ENCODE measurements around the gene LRRC1.

The LRRC1 gene

GRCh38 chr6:53858196-53858595 is 63.4 kb downstream of the LRRC1 start:
- H3K9me3 ChIP-seq: no peaks in the 10 kb centered on the region
- no peak for TF ChIP-seq CTCF (IDR thresholded peaks at IDR 0.05)
- H3K4me3 ChIP-seq (ENCODE audit: low read depth in 1 of 2, low read length in 1 of 2): no peak overlapping the region
- no peaks in the 10 kb centered on the region for H3K27me3 ChIP-seq
- H3K27ac ChIP-seq: no peak overlapping the region
- H3K4me1 ChIP-seq (ENCODE audit: control insufficient read depth in 1 of 2, insufficient read depth in 1 of 2, low read depth in 1 of 2, low read length in 1 of 2): no peaks in the 10 kb centered on the region
- no peaks in the 10 kb centered on the region for H3K36me3 ChIP-seq

GRCh38 chr6:53858913-53859312 is 64.1 kb downstream of the LRRC1 start:
- Histone ChIP-seq H3K27ac (no peak overlapping the region), H3K9me3 (no peaks in the 10 kb centered on the region), H3K36me3 (no peaks in the 10 kb centered on the region), H3K4me3 (ENCODE audit: low read depth in 1 of 2, low read length in 1 of 2) (no peak overlapping the region), H3K4me1 (ENCODE audit: control insufficient read depth in 1 of 2, insufficient read depth in 1 of 2, low read depth in 1 of 2, low read length in 1 of 2) (no peaks in the 10 kb centered on the region), H3K27me3 (no peaks in the 10 kb centered on the region)
- no peak for TF ChIP-seq CTCF (IDR thresholded peaks at IDR 0.05)

- no peak overlapping the region for H3K4me3 ChIP-seq (ENCODE audit: low read depth in 1 of 2, low read length in 1 of 2)
- peaks cover 0 to 4% of the 10 kb centered on the region in 2 experiments for H3K4me1 ChIP-seq (ENCODE audit: control insufficient read depth in 1 of 2, insufficient read depth in 1 of 2, low read depth in 1 of 2, low read length in 1 of 2)
- H3K9me3 ChIP-seq: no peaks in the 10 kb centered on the region
- no peak for TF ChIP-seq CTCF (IDR thresholded peaks at IDR 0.05)
- no peak overlapping the region for H3K27ac ChIP-seq
- H3K36me3 ChIP-seq: no peaks in the 10 kb centered on the region
- no peaks in the 10 kb centered on the region for H3K27me3 ChIP-seq
These were observed 65.7 kb downstream of the LRRC1 start for GRCh38 chr6:53860511-53860910.

DNA sequence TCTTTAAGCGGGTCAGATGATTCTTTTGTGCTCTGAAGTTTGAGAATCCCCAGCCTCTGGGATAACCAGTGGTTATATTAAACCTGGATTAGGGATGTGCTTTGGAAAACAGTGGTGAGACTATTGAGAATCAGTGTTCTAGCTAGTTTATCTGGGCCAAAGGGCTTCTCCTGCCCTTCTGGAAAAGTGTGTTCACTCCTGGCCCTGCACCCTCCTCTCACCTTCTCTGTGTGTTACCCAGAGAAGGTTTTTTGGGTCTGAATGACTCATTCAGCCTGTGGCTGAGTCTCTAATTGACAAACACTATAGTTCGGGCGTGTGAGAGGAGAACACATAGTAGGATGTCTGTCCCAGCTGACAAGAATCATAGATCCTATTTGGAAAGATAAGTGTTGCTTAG is 66.7 kb downstream of the LRRC1 start:
- Histone ChIP-seq H3K4me3 (ENCODE audit: low read depth in 1 of 2, low read length in 1 of 2) (no peak overlapping the region), H3K9me3 (no peaks in the 10 kb centered on the region), H3K27ac (no peak overlapping the region), H3K4me1 (ENCODE audit: control insufficient read depth in 1 of 2, insufficient read depth in 1 of 2, low read depth in 1 of 2, low read length in 1 of 2) (peaks cover 0 to 4% of the 10 kb centered on the region in 2 experiments), H3K27me3 (no peaks in the 10 kb centered on the region), H3K36me3 (no peaks in the 10 kb centered on the region)
- no peak for TF ChIP-seq CTCF (IDR thresholded peaks at IDR 0.05)

DNA sequence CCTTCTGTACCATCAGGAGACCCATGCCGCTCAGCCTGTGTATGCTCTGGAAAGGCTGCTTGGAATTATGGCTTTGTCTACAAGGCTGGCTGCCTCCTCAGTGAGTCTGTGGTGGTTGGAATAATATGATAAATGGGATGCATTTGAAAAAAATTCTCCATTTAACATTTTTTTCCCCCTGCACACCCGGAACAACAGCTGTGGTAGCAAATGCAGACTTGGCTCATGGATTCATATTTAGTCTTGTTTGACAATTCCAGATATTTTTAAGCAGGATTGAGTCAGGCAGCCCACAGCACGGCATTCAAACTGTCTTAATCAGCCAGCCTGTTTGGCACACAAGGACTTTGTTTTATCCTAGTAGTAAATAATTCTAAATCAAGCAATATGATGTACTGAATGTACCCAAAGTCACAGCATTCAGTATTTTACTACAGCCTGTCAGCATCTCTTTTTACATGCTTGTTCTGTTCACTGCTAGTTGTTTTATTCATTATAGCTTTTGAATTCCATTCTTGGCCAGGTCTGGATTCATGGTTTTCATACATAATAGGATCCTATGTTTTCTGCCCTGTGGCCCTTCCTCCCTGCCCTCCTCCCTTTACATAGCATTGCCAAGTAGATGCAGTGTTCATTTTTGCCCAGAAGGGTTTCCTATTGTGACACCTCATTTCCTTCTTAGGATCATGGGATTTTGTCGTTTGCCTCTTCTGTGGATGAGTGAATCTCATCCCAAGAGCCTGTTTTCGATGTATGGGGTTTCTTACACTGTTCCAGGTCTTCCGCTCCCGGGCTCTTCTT is 68.1 kb downstream of the LRRC1 start:
- no peak for TF ChIP-seq CTCF (IDR thresholded peaks at IDR 0.05)
- Histone ChIP-seq H3K4me1 (ENCODE audit: control insufficient read depth in 1 of 2, insufficient read depth in 1 of 2, low read depth in 1 of 2, low read length in 1 of 2) (peaks cover 0 to 4% of the 10 kb centered on the region in 2 experiments), H3K4me3 (ENCODE audit: low read depth in 1 of 2, low read length in 1 of 2) (no peak overlapping the region), H3K27me3 (no peaks in the 10 kb centered on the region), H3K27ac (no peak overlapping the region), H3K36me3 (no peaks in the 10 kb centered on the region), H3K9me3 (no peaks in the 10 kb centered on the region)

Data from neutrophil (primary cell).